ENCODE data around the gene TNRC18. TPM values are rescaled to one million over a fixed set of nuclear protein-coding genes. Genes with fewer than 3 reads are reported as not detected.
"Not testable (repeated sequence)": the region's sequence is repeated elsewhere in the genome, so short reads cannot be mapped to it uniquely, and the experiment has no call there.

Gene TNRC18
- total RNA-seq, 1 experiment from 2014 or later: 91.7 TPM

GRCh38 chr7:5289355-5289754 is 134.3 kb downstream of the TNRC18 start:
- POLR2A ChIA-PET (ENCODE audit: low non-redundant PET): interaction anchor here (0.6 kb wide), 1 partner anchor 83 kb away, joined by 5 read pairs; no protein-coding TSS in a partner anchor

DNA sequence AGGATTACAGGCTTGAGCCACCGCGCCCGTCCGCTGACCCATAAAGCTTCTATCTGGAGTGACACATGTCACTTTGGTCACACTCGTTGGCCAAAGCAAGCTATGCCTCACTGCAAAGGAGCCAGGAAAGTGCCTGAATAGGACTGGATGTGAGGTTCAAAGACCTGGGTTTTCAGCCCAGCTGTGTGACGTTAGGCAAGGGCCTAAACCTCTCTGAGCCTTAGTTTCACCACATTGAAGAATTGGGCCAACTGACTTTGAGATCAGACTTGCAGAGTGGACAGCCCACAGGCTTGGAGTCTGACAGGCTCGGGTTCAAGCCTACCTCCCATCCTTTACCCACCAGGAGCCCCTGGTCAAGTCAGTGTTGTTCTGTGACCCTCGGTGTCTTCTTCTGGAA is 135.1 kb downstream of the TNRC18 start:
- H3K27ac ChIP-seq (ENCODE audit: low read depth, low read length, poor library complexity, severe bottlenecking); H3K9me3 ChIP-seq (ENCODE audit: low read depth, low read length, poor library complexity, severe bottlenecking); H3K4me1 ChIP-seq (ENCODE audit: insufficient read depth, low read length, poor library complexity, severe bottlenecking); H3K36me3 ChIP-seq (ENCODE audit: insufficient read depth, low read length, poor library complexity, severe bottlenecking); H3K4me3 ChIP-seq (ENCODE audit: low read depth, low read length, poor library complexity, severe bottlenecking); H3K27me3 ChIP-seq (replicated peaks; ENCODE audit: insufficient read depth, low read depth, low read length, poor library complexity); DNase-seq (ENCODE audit: low spot score); POLR2A ChIA-PET (ENCODE audit: low non-redundant PET); intact Hi-C loops (cut with micrococcal nuclease; ENCODE audit: unreplicated experiment); BruUV-seq (replicated peaks): not testable (repeated sequence)
- CTCF ChIA-PET: interaction anchor here (0.6 kb wide), 1 partner anchor 421 kb away, joined by 6 read pairs; no protein-coding TSS in a partner anchor

More at GRCh38 chr7:5289355-5289754, 134.3 kb downstream of the TNRC18 start:
- TF ChIP-seq CTCF (conservative IDR thresholded peaks at IDR 0.05; ENCODE audit: low read depth, low read length) (no peak), EZH2 (IDR thresholded peaks at IDR 0.05; ENCODE audit: borderline replicate concordance, low read depth, low read length, poor library complexity, severe bottlenecking) (no peak)
- no peaks in the 10 kb centered on the region for H3K4me1 ChIP-seq (ENCODE audit: insufficient read depth, low read length, poor library complexity, severe bottlenecking)
- H3K9me3 ChIP-seq (ENCODE audit: low read depth, low read length, poor library complexity, severe bottlenecking): no peaks in the 10 kb centered on the region
- intact Hi-C loops (cut with micrococcal nuclease; ENCODE audit: unreplicated experiment): no loop called here
- peaks cover 7% of the 10 kb centered on the region for H3K36me3 ChIP-seq (ENCODE audit: insufficient read depth, low read length, poor library complexity, severe bottlenecking)
- no peak overlapping the region for H3K4me3 ChIP-seq (ENCODE audit: low read depth, low read length, poor library complexity, severe bottlenecking)
- H3K27me3 ChIP-seq (replicated peaks; ENCODE audit: insufficient read depth, low read depth, low read length, poor library complexity): no peaks in the 10 kb centered on the region
- CTCF ChIA-PET: no interaction called here
- no TSS peak for BruUV-seq (replicated peaks)
- DNase-seq (ENCODE audit: low spot score): no peak
- H3K27ac ChIP-seq (ENCODE audit: low read depth, low read length, poor library complexity, severe bottlenecking): no peak overlapping the region

DNA sequence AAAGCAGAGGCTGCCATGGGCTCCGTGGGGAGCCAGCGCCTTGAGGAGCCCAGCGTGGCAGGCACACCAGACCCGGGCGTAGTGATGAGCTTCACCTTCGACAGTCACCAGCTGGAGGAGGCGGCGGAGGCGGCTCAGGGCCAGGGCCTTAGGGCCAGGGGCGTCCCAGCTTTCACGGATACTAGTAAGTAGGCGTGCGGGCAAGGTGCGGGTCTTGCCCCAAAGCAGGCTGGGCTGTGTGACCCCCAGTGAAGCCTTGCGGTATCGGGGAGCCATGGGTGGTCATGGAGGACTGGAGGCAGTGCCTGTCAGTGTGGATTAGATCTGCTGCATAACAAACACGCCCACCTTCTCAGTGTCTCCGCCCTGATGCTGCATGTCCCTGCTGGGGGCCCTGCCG is 135.8 kb downstream of the TNRC18 start:
- CTCF ChIA-PET: no interaction called here
- intact Hi-C loops (cut with micrococcal nuclease; ENCODE audit: unreplicated experiment): no loop called here

GRCh38 chr7:5287373-5287772 is 136.3 kb downstream of the TNRC18 start:
- H3K27ac ChIP-seq (ENCODE audit: low read depth, low read length, poor library complexity, severe bottlenecking); BruUV-seq (replicated peaks); H3K4me1 ChIP-seq (ENCODE audit: insufficient read depth, low read length, poor library complexity, severe bottlenecking); H3K27me3 ChIP-seq (replicated peaks; ENCODE audit: insufficient read depth, low read depth, low read length, poor library complexity); intact Hi-C loops (cut with micrococcal nuclease; ENCODE audit: unreplicated experiment); H3K4me3 ChIP-seq (ENCODE audit: low read depth, low read length, poor library complexity, severe bottlenecking); CTCF ChIA-PET; H3K36me3 ChIP-seq (ENCODE audit: insufficient read depth, low read length, poor library complexity, severe bottlenecking); DNase-seq (ENCODE audit: low spot score); POLR2A ChIA-PET (ENCODE audit: low non-redundant PET); H3K9me3 ChIP-seq (ENCODE audit: low read depth, low read length, poor library complexity, severe bottlenecking): not testable (repeated sequence)

More for the DNA sequence above, 135.8 kb downstream of the TNRC18 start:
- no peaks in the 10 kb centered on the region for H3K9me3 ChIP-seq (ENCODE audit: low read depth, low read length, poor library complexity, severe bottlenecking)
- no TSS peak for BruUV-seq (replicated peaks)
- DNase-seq (ENCODE audit: low spot score): no peak
- no peaks in the 10 kb centered on the region for H3K27me3 ChIP-seq (replicated peaks; ENCODE audit: insufficient read depth, low read depth, low read length, poor library complexity)
- POLR2A ChIA-PET (ENCODE audit: low non-redundant PET): no interaction called here
- H3K36me3 ChIP-seq (ENCODE audit: insufficient read depth, low read length, poor library complexity, severe bottlenecking): peaks cover 4% of the 10 kb centered on the region
- H3K27ac ChIP-seq (ENCODE audit: low read depth, low read length, poor library complexity, severe bottlenecking): no peak overlapping the region
- no peaks in the 10 kb centered on the region for H3K4me1 ChIP-seq (ENCODE audit: insufficient read depth, low read length, poor library complexity, severe bottlenecking)
- no peak overlapping the region for H3K4me3 ChIP-seq (ENCODE audit: low read depth, low read length, poor library complexity, severe bottlenecking)
- TF ChIP-seq EZH2 (IDR thresholded peaks at IDR 0.05; ENCODE audit: borderline replicate concordance, low read depth, low read length, poor library complexity, severe bottlenecking) (no peak), CTCF (conservative IDR thresholded peaks at IDR 0.05; ENCODE audit: low read depth, low read length) (no peak)
